Activated CD4-positive, alpha-beta T cell treated with anti-CD3 and anti-CD28 coated beads, Interleukin-2, amount 50 U/mL, for 48 hours (primary cell): ENCODE measurements around the gene AP1AR.
"Not testable (repeated sequence)": the region's sequence is repeated elsewhere in the genome, so short reads cannot be mapped to it uniquely, and the experiment has no call there.

ENCODE experiments used
- DNase-seq, 2 experiments: peaks; one replicate each; pipeline ENCODE4 v3.0.0-alpha.2; 2020

Gene AP1AR

GRCh38 chr4:112231779-112232713 lies at the start of gene AP1AR:
Gene AP1AR, plus strand, starts transcription at chr4:112231787. Its CDS starts 305 bp downstream, at chr4:112232092.
- DNase-seq, result peak; percentile 81 to 84

- DNase-seq, result no peak
These were observed 49.0 kb upstream of the AP1AR start for GRCh38 chr4:112182604-112183003.

- no peak for DNase-seq
These were observed 48.3 kb upstream of the AP1AR start for GRCh38 chr4:112183252-112183651.

- no peak for DNase-seq
These were observed 47.1 kb upstream of the AP1AR start for GRCh38 chr4:112184438-112184837.

- DNase-seq, result no peak
These were observed 46.3 kb upstream of the AP1AR start for GRCh38 chr4:112185334-112185733.

- no peak for DNase-seq
These were observed 45.6 kb upstream of the AP1AR start for GRCh38 chr4:112185740-112186670.

- no peak for DNase-seq
These were observed 41.8 kb upstream of the AP1AR start for GRCh38 chr4:112189754-112190153.

- DNase-seq, result no peak
These were observed 40.9 kb upstream of the AP1AR start for GRCh38 chr4:112190684-112191083.

GRCh38 chr4:112196461-112196860 lies 35.1 kb upstream of the AP1AR start:
- DNase-seq, result no peak

- DNase-seq, result no peak
These were observed 32.5 kb upstream of the AP1AR start for GRCh38 chr4:112199041-112199440.

- DNase-seq, result no peak
These were observed 29.6 kb upstream of the AP1AR start for GRCh38 chr4:112201915-112202505.

- DNase-seq, result no peak
These were observed 28.0 kb upstream of the AP1AR start for GRCh38 chr4:112203593-112203992.

- no peak for DNase-seq
These were observed 25.2 kb upstream of the AP1AR start for GRCh38 chr4:112206431-112206830.

GRCh38 chr4:112208137-112209095 lies 23.2 kb upstream of the AP1AR start:
- DNase-seq, result not testable (repeated sequence)

- no peak for DNase-seq
These were observed 20.8 kb upstream of the AP1AR start for GRCh38 chr4:112210777-112211176.

GRCh38 chr4:112213091-112213490 lies 18.5 kb upstream of the AP1AR start:
- DNase-seq, result no peak

GRCh38 chr4:112213856-112214255 lies 17.7 kb upstream of the AP1AR start:
- DNase-seq, result no peak

- no peak for DNase-seq
These were observed 17.0 kb upstream of the AP1AR start for GRCh38 chr4:112214390-112215264.

GRCh38 chr4:112219826-112220366 lies 11.7 kb upstream of the AP1AR start:
- no peak for DNase-seq

GRCh38 chr4:112222219-112222955 lies 9.2 kb upstream of the AP1AR start:
- no peak for DNase-seq
